GM19099 (cell line): Measurements from ENCODE around the gene CHDH.

Source experiments
- POLR2A ChIP-seq: IDR thresholded peaks from 3 replicates; pipeline ENCODE4 v1.6.1; 2011; ENCODE audit warnings: low read depth; ENCODE audit not compliant: insufficient read length; ENCODE audit errors: extremely low read depth

The CHDH gene, protein sequence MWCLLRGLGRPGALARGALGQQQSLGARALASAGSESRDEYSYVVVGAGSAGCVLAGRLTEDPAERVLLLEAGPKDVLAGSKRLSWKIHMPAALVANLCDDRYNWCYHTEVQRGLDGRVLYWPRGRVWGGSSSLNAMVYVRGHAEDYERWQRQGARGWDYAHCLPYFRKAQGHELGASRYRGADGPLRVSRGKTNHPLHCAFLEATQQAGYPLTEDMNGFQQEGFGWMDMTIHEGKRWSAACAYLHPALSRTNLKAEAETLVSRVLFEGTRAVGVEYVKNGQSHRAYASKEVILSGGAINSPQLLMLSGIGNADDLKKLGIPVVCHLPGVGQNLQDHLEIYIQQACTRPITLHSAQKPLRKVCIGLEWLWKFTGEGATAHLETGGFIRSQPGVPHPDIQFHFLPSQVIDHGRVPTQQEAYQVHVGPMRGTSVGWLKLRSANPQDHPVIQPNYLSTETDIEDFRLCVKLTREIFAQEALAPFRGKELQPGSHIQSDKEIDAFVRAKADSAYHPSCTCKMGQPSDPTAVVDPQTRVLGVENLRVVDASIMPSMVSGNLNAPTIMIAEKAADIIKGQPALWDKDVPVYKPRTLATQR

DNA sequence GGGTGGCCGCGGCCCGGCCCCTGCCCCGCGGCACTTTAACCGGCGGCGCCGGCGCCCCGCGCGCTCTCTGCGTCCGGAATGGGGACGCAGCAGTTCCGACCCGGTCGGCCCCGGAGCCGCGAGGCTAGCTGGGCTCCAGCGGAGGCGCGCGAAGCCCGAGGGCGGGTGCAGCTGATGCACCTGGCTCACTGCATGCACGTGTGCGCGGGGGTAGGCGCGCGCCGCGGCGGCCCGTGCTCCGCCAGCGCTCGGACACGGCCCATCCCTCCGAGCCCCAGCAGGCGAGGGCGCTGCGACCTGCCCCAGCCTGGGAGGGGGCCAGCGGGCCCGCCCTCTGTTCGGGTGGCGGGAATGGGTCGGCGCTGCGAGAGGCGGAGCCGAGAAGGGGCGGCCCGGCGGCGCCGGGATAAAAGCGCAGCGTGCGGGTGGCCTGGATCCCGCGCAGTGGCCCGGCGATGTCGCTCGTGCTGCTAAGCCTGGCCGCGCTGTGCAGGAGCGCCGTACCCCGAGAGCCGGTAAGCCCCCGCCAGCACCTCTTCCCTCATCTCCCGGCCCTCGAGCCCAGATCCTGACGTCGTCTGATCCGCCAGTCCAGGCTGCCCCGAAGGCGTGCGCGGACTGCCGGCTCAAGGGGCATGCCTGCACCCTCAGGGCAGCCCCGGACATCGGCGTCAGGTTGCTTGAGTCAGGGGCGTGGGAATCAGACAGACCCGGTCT is at the start of gene CHDH, which contains the start of gene IL17RB:
Gene CHDH (minus strand): TSS at position 286 of the 717 bp plus-strand sequence. CDS start 22,411 bp downstream, outside the sequence.
Gene IL17RB (plus strand): TSS at position 435 of the 717 bp plus-strand sequence. CDS start 21 bp downstream, at position 456.
- peak; percentile 89 for TF ChIP-seq POLR2A

DNA sequence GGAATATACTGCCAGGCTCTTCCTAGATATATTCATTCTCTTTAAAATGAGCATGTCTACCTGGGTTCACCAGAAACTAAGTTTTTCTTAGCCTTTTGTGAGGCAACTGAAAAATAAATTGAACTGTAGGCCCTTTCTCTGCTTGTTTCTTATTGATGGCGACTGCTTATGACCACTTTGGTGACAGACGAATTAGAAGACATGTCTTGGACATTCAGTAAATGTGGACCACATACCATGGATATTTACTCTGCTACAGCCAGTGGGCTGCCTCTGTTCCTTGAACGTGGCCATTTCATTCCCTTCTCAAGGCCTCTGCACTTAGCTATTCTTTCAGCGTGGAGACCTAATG is 46.0 kb upstream of the CHDH start:
- no peak for TF ChIP-seq POLR2A

DNA sequence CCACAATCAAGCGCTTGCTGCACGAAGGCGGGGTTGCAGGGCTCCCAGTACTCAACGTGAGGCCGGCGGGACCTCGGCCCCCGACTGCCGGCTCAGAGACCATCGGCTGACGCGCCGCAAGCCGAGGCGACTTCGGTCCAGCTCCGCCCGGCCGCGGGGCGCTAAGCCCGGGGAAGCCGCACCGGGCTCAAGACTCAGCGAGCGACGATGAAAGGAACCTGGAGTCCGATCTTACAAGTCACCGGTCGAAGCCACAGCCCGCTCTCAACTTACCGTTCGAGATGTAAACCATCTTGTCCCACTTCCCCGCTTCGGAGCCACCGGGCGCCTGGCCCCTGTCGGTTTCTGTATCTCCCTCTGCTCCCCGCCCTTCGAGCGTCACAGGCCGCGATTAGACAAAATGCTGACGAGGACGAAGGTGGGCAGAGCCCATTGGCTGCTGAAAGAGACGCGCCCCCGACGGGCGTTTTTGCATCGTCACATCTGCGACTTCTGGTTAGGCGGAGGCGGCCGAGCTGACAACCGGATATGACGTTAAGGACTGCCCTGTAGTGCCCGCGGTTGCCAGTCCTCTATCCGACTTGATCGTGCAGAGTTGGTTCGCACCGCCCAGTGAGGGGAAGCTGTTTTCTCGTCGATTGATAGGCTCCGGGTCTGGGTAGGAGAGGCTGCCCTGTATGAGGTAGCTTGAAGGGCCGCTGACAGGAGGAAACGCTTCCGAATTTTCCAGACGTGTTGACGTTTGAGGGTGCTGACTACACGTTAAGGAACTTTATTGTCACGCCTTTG is 45.5 kb upstream of the CHDH start, which contains the start of gene SELENOK:
Gene SELENOK (minus strand): TSS at position 363 of the 789 bp plus-strand sequence.
- peak; percentile 91 for TF ChIP-seq POLR2A

DNA sequence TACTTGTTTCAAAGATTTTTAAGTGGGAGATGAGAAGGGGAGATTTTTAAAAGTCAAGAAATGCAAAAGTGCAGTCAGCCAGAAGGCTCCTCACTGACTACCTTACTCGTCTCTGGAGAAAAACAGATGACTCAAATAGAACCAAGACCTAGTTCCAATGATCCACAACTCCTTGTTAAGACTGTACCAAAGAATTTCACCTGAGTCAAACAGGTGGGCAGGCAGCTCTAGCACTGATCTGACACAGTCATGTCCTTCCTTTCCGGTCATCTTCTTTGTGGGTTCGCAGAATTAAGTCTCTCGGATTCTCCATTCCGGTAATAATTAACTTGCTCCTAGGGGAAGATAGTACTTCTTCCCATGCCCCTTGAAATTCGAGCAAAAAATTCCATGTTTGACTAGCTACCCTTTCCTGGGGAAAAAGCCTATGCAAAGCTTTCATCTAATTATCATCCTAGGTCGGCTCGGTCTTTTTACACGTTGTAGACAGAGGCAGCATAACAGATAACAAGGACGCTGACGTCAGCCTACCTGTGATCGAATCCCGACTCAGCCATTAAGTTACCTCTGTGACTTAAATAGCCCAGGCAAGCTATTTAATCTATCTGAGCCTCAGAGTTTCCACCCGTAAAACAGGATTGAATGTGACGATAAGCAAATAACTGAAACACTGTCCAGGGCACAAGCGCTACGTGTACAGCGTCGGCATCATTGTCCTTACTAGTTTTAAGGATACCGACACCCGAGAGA is 44.7 kb upstream of the CHDH start:
- no peak for TF ChIP-seq POLR2A

DNA sequence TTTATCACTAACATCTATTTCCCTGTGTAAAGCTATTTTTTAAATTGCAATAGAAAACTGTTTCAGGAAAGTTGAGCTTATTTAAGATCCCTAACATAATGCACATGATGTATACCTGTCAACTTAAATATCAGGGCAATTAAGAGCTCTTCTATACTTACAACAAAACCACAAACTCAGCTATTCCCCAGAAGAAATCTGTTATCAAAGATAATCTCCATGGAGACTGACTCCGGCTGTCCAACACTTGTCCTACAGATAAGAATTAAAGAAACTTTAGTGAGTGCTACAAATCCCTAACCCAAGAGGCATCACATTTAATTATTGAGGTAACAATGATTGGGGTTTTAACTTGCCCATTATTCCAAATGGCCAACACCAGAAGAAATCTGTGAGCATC is 42.0 kb upstream of the CHDH start:
- TF ChIP-seq POLR2A, result no peak

DNA sequence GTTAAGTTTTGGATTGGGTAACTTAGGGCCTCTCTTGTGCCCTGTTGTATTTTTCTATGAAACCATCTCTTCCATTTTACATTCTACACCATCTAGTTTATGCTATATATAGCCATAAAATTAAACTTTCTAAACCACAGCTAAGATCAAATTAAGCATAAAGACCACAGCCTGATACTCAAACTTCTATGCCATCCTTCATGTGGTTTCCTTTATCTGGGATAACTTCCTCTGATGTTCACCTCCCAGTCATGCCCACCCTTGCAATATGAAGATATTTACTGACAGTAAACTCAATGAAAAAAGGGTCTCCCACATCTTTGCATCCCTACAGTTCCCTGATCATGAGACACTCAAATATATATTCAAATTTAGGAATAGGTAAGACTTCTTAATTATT is 41.2 kb upstream of the CHDH start:
- no peak for TF ChIP-seq POLR2A

DNA sequence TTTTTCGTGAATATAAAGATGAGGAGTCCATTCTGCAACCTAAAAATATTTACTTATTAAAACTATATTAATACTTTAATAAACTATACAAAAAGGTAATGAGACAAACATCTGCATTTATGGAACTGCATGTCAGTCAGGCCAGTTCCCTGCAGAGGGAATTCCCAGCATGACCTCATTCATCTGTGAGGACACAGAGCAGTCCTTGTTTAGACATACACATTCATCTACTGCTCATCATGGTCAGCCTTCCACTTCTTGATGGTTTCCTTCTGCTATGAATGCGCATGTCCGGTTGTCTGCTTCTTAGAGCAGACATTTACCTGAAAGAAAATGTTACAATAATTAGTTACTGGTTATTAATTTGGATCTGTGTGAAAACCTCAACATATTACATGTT is 39.0 kb upstream of the CHDH start:
- no peak for TF ChIP-seq POLR2A

DNA sequence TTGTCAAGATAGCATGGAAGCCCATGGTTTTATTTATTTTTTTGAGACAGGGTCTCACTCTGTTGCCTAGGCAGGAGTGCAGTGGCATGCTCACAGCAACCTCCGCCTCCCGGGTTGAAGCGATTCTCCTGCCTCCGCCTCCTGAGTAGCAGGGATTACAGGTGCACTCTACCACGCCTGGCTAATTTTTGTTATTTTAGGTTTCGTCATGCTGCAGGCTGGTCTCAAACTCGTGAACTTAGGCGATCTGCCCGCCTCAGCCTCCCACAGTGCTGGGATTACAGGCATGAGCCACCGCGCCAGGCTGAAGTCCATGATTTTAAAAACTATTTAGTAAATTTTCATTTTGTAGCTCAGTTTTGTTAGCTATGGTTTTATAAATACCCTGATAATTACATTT is 38.4 kb upstream of the CHDH start:
- no peak for TF ChIP-seq POLR2A

DNA sequence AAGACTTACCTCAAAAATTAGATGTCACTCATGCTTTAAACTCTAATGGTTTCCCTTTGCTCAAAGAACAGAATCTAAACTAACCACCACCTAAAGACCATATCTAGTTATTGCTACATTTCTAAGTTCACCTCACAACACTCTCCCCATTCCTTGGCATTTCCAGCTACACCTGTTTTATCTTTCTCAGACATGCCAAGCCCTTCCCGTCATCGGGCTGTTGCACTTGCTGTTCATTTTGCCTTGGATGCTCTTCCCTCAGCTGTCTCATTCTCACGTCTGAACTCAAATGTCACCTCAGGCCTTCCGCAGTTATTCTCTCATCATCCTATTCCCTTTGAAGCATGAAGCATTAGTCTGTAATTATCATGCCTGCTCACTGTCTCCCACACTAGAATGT is 36.8 kb upstream of the CHDH start:
- no peak for TF ChIP-seq POLR2A

DNA sequence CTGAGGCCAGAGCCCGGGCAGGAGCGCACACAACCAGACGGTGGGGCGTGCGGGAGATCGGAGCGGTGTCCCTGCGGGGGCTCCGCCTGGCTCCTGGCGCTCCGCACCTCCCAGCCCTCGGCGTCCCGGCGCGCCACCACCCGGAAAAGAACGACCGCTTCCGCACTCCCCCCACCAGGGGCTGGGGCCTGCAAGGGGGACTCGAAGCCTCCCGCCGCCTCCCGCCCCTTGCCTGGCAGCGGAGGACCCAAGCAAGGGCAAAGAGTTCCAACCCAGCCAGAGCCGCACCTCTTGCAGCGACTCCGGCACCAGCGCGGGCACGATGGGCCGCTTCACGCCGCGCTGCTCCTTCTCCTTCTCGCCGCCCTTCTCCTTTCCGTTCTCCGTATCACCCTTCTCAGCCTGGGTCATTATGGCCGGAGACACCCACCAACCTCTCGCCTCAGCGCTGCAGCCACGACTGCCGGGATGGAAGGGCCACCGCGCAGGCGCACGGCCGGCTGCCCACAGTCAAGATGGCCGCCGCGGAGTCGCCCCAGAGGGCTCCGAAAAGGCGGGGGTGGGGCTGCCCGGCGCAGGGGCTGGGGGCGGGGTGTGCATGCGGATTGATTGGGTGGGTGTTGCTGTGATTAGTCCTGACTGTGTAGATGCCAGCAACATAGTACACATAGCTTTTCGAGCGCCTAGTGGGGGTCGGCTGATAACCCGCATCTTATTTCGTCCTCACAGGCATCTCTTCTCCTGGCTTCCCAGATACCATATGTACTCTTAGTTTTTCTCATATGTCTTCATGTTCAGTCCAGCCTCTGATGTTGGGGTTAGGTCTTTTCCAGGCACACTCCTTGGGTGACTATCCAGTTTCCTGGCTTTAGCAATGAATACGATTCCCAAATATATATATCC is 35.7 kb upstream of the CHDH start, which contains the start of gene ACTR8:
Gene ACTR8 (minus strand): TSS at position 462 of the 903 bp plus-strand sequence. CDS start 51 bp downstream, at position 411.
- TF ChIP-seq POLR2A, result peak; percentile 88

DNA sequence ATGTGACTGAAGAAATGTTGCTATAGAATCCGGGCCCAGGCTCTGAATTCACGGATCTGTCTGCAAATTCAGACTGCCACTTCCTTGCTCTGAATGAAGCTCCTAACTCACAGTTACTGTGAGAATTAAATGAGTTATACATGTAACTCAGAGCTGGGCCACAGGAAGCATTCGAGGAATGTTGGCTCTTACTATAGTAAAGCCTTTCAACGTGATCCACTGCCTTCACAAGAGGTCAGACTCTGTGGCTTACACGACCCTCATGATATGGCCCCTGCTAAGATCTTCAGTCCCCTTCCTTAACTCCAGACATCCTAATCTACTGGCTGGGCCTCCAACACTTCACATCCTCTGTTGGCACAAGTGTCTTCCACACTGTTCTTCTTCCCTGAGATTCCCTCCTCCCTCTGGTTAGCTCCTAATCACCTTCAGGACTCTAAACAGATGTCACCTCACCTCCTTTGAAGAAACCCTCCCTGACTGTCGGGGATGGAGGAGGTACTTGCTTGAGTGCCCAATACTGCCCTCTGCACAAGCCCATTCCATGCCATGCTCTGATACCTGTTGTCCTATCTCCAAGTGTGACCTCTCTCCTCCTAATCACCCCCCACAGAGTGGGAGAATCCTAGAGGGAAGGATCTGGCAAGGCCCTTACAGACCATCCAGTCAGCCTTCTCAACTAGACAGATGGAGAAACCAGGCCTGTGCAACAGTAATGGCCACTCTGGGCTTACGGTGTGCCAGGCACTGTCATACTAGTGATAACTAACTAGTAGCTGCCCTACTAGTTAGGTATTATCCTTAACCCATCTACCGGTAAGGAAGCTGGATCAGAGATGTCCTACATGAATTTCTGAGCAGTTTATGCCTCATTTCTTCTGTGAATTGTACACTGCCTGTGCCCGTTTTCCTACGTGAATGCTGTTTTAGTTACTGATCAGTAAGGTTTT is 34.5 kb upstream of the CHDH start:
- TF ChIP-seq POLR2A, result no peak

DNA sequence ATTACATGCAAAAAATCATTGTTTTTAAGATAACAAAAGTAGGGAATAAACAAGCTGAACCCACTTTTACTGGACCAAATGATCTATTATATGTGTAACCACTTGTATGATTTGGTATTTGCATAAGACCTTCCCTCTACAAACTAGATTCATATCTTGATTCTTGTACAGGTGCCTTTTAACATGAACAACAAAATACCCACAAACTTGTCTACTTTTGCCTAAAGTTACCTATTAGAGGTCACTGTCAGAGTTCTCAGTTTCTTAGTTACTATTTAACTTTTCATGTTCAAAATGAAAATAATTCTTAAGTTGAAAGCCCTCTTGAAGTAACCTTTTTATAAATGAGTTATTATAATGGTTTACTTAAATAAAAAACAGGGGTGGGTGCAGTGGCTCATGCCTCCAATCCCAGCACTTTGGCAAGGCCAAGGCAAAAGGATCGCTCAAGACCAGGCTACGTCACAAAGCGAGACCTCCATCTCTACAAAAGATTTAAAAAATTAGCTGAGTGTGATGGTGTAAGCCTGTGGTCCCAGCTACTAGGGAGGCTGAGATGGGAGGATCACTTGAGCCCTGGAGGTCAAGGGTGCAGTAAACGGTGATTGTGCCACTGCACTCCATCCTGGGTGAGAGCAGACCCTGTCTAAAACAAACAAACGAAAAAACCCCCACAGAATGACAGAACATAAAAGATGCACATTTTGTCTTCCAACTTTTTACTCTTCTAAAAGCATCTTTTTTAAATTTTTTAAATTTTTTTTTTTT is 19.7 kb upstream of the CHDH start:
- no peak for TF ChIP-seq POLR2A

DNA sequence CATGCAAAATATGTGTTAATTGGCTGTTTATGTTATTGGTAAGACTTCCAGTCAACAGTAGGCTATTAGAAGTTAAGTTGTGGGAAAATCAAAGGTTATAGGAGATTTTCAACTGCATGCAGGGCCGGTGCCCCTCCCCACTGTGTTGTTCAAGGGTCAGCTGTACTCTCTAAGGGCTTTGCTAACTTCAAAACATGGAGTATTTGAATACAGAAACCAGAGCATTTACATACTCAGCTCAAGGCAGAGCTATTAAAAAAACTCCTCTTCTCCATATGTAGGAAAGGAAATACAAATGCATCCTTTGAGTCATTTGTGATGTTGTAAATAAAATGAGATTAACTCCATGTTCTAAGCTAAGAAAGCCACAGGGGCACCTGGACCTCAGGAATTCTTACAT is 16.9 kb upstream of the CHDH start:
- no peak for TF ChIP-seq POLR2A
